Measurements from ENCODE around the gene ESPL1.

The ESPL1 gene

GRCh38 chr12:53230108-53230845, 37.8 kb upstream of the ESPL1 start:
- peak in 1 of 51 donors; percentile 25 for DNase-seq

- peak in 1 of 51 donors; percentile 65 for DNase-seq
Observed at GRCh38 chr12:53231671-53231920, 36.5 kb upstream of the ESPL1 start.

- DNase-seq, result peak in 27 of 51 donors; percentile 18 to 74 (median 45)
Observed at GRCh38 chr12:53231921-53232645, 36.0 kb upstream of the ESPL1 start, which contains the start of gene RARG. TSS of gene RARG (minus strand) at chr12:53232209. CDS start at chr12:53227545, 4,664 bp downstream.

- DNase-seq, result peak in 7 of 51 donors; percentile 16 to 46 (median 26)
Observed at GRCh38 chr12:53232646-53233461, 35.2 kb upstream of the ESPL1 start.

GRCh38 chr12:53233671-53234121, 34.4 kb upstream of the ESPL1 start:
- DNase-seq, result peak in 1 of 51 donors; percentile 24

- DNase-seq, result peak in 6 of 51 donors; percentile 8 to 29 (median 20)
Observed at GRCh38 chr12:53234271-53234914, 33.7 kb upstream of the ESPL1 start.

- peak in 1 of 51 donors; percentile 17 for DNase-seq
Observed at GRCh38 chr12:53235164-53235563, 32.9 kb upstream of the ESPL1 start.

- no peak for DNase-seq
Observed at GRCh38 chr12:53235742-53236442, 32.2 kb upstream of the ESPL1 start.

GRCh38 chr12:53236443-53237111, 31.5 kb upstream of the ESPL1 start:
- DNase-seq, result no peak

GRCh38 chr12:53239643-53240258, 28.3 kb upstream of the ESPL1 start:
- DNase-seq, result no peak

- DNase-seq, result no peak
Observed at GRCh38 chr12:53241623-53242412, 26.3 kb upstream of the ESPL1 start.

GRCh38 chr12:53244337-53244736, 23.8 kb upstream of the ESPL1 start:
- DNase-seq, result no peak

GRCh38 chr12:53245286-53245685, 22.8 kb upstream of the ESPL1 start:
- DNase-seq, result no peak

- DNase-seq, result peak; percentile 24 to 90 (median 77)
Observed at GRCh38 chr12:53251477-53252348, 16.4 kb upstream of the ESPL1 start.

GRCh38 chr12:53252349-53252916, 15.7 kb upstream of the ESPL1 start:
- peak in 2 of 51 donors; percentile 42 to 53 for DNase-seq

- DNase-seq, result no peak
Observed at GRCh38 chr12:53253298-53253697, 14.8 kb upstream of the ESPL1 start.

GRCh38 chr12:53254816-53255545, 13.1 kb upstream of the ESPL1 start:
- DNase-seq, result no peak
